Ascending aorta (tissue), 2 donors: ENCODE measurements around the gene SNED1. TPM values are rescaled to one million over a fixed set of nuclear protein-coding genes. Genes with fewer than 3 reads are reported as not detected.

ENCODE experiments used
- DNase-seq, 2 donors: peaks; one replicate each; pipeline ENCODE4 v3.0.0-alpha.2; 2019; ENCODE audit warnings: low spot score in 2 of 2
- H3K27ac ChIP-seq, 2 donors: fragments of 200-600 bp; sonication (generic); one replicate each; pipeline ENCODE4 v1.5.1; 2016 to 2017; ENCODE audit warnings: mild to moderate bottlenecking in 1 of 2
- H3K27me3 ChIP-seq: fragments of 200-600 bp; sonication (generic); one replicate; pipeline ENCODE4 v1.5.1; 2017
- H3K36me3 ChIP-seq, 2 donors: fragments of 200-600 bp; sonication (generic); one replicate each; pipeline ENCODE4 v1.5.1; 2016
- H3K4me1 ChIP-seq, 2 donors: fragments of 200-600 bp; sonication (generic); one replicate each; pipeline ENCODE4 v1.5.1; 2016 to 2017; ENCODE audit warnings: mild to moderate bottlenecking in 1 of 2
- H3K4me3 ChIP-seq, 2 donors: fragments of 200-600 bp; sonication (generic); one replicate each; pipeline ENCODE4 v1.5.1; 2016 to 2017; ENCODE audit warnings: mild to moderate bottlenecking in 1 of 2
- H3K9me3 ChIP-seq, 2 donors: fragments of 200-600 bp; sonication (generic); one replicate each; pipeline ENCODE4 v1.5.1; 2016
- intact Hi-C: fragments of 100-400 bp; cut with DNase I; formaldehyde crosslinking; loops from one replicate; pipeline ENCODE4 v1.15.1; 2023
- total RNA-seq: library from RNA; depleted of rRNA; stranded (reverse); fragments of >200 nt; gene quantifications from one replicate; pipeline ENCODE4 v1.1.0, GENCODE V29; 2016
- TF ChIP-seq, protein P1 (sequence below), 3 experiments: fragments of 200-600 bp in 2 of 3; fragments of 450-650 bp in 1 of 3; sonication (generic) in 2 of 3; IDR thresholded peaks; one replicate each; pipeline ENCODE4 v1.5.1; 2016 to 2019; ENCODE audit warnings: antibody characterized with exemption in 3 of 3, mild to moderate bottlenecking in 1 of 3, moderate library complexity in 1 of 3

The SNED1 gene
- total RNA-seq, 1 donor from 2014 or later: 84.3 TPM

DNA sequence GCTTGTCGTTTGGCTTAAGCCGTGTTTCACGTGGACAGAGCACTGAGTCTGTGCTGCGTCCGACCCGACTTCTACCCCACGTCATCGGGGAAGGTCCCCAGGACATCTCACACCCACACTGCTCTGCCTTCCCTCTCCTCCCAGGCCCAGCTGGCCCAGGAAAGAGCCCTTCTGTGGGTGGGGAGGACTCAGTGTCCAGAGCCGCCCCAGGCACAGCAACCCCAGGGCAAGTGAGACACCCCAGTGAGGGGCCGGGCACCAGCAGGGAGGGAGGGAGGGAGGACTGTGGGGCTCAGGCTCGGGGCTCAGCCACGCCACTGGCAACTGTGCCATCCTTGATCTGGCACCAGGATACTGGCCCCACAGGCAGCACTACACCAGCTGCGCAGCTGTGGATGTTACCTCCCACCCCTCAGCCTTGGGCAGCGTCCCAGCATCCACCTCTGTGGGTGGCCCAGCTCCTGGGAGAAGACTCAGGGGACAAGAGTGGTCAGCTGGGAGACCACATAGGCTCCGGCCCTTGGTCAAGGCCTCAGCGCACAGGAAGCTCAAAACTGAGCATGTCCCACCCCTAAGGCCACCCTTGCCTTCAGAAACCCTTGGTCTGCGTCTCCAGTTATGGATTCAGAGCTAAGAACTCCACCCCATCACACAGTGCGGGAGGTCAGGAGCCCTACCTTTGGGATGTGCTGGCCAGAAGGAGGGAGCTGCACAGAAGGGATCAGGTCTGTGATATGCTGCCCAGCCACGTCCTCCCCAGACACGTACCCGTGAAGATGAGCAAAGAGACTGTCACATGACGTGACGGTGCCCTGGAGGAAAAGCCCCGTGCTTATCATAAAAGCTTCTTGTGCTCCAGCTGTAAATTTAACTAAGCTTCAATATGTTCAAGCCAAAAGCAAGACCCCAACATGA is 139.1 kb downstream of the SNED1 start:
- DNase-seq: no peak
- Histone ChIP-seq H3K4me3 (no peak overlapping the region), H3K36me3 (no peaks in the 10 kb centered on the region), H3K27ac (no peak overlapping the region), H3K4me1 (no peaks in the 10 kb centered on the region), H3K27me3 (no peaks in the 10 kb centered on the region), H3K9me3 (no peaks in the 10 kb centered on the region)
- intact Hi-C loops: no loop called here
- TF ChIP-seq, protein P1, sequence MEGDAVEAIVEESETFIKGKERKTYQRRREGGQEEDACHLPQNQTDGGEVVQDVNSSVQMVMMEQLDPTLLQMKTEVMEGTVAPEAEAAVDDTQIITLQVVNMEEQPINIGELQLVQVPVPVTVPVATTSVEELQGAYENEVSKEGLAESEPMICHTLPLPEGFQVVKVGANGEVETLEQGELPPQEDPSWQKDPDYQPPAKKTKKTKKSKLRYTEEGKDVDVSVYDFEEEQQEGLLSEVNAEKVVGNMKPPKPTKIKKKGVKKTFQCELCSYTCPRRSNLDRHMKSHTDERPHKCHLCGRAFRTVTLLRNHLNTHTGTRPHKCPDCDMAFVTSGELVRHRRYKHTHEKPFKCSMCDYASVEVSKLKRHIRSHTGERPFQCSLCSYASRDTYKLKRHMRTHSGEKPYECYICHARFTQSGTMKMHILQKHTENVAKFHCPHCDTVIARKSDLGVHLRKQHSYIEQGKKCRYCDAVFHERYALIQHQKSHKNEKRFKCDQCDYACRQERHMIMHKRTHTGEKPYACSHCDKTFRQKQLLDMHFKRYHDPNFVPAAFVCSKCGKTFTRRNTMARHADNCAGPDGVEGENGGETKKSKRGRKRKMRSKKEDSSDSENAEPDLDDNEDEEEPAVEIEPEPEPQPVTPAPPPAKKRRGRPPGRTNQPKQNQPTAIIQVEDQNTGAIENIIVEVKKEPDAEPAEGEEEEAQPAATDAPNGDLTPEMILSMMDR (IDR thresholded peaks at IDR 0.05): no peak

DNA sequence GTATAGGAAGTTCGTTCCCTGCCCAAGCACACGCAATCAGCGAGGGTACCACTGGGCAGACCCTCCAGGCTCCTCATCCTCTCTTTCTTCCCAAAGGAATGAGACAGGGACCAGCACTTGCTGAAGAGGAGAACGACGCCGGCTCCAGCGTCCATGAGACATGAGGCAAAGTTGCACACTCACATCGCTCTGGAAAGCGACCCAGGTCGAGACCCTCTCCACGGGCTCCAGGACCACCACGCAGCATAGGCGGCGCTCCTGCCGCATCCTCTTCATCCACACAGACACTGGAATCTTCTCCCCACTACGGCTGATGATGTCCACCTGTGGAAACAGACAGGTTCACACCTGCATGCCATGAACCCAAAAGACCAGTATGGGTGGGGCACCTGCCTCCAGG is 140.1 kb downstream of the SNED1 start:
- no peaks in the 10 kb centered on the region for H3K27me3 ChIP-seq
- H3K36me3 ChIP-seq: no peaks in the 10 kb centered on the region
- DNase-seq: no peak
- H3K9me3 ChIP-seq: no peaks in the 10 kb centered on the region
- H3K4me1 ChIP-seq: no peaks in the 10 kb centered on the region
- no peak overlapping the region for H3K4me3 ChIP-seq
- no peak overlapping the region for H3K27ac ChIP-seq
- TF ChIP-seq, protein P1 (IDR thresholded peaks at IDR 0.05): no peak
- intact Hi-C loops: no loop called here

DNA sequence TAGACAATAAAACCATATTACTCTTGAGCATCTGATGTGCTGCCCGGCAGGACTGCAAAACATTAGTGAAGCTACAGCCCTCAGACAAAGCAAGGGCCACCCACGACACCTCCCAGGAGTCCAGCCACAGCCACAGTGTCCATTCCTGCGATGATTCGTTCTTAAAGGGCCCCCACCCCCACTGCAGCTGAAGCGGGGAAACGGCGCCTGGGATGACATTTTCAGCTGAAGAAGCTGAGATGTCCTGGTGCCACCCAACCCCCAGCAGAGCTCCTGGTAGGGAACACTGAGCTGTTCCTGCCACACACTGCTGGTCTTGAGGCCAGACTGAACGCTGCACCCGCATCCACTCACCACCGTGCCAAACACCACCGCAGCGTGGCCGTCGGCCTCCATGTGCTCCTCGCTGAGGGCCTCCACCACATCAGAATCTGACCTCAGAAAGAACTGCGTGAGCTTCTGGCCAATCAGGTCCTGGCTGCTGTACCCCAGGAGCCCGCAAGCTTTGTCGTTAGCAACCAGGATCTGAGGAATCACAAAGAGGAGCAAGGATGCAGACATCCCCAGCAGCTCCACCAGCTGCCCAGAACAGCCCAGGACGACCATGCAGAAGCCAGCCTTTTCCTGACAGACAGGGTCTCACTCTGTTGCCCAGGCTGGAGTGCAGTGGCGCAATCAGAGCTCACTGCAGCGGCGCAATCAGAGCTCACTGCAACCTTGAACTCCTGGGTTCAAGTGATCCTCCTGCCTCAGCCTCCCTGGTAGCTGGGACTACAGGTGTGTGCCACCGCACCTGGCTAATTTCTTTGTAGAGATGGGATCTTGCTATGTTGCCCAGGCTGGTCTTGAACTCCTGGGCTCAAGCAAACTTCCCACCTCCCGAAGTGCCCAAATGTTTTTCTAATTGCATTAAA is 141.4 kb downstream of the SNED1 start:
- H3K27ac ChIP-seq: no peak overlapping the region
- no peak overlapping the region for H3K4me3 ChIP-seq
- no peaks in the 10 kb centered on the region for H3K27me3 ChIP-seq
- H3K4me1 ChIP-seq: no peaks in the 10 kb centered on the region
- no peaks in the 10 kb centered on the region for H3K36me3 ChIP-seq
- TF ChIP-seq, protein P1 (IDR thresholded peaks at IDR 0.05): no peak
- intact Hi-C loops: loop anchor here (10.0 kb wide), 1 partner anchor 575 kb away; the partner anchor contains the start of genes DUSP28 and RNPEPL1
- no peaks in the 10 kb centered on the region for H3K9me3 ChIP-seq
- DNase-seq: no peak

DNA sequence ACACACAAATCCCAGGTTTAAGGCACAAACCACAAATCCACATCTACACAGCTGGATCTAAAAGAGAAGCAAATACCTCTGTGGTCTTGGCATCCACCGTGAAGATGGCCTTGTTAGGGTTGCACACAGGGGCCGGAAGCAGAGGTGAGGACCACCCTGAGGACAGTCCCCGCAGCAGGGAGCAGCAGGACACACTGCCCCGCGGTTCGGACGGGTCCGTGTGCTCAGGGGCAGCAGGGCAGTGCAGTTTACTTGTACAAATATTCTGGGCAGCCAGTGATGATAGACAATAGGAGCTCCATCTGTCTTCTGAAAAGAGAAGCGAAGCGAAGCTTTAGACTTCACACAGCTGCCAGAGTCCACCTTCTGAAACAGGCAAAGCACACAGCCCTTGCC is 142.0 kb downstream of the SNED1 start:
- TF ChIP-seq, protein P1 (IDR thresholded peaks at IDR 0.05): no peak
- no peak for DNase-seq
- intact Hi-C loops: loop anchor here (10.0 kb wide), 1 partner anchor 576 kb away; the partner anchor contains the start of genes DUSP28 and RNPEPL1
- no peaks in the 10 kb centered on the region for H3K36me3 ChIP-seq
- H3K4me3 ChIP-seq: no peak overlapping the region
- no peaks in the 10 kb centered on the region for H3K4me1 ChIP-seq
- H3K27me3 ChIP-seq: no peaks in the 10 kb centered on the region
- H3K27ac ChIP-seq: no peak overlapping the region
- H3K9me3 ChIP-seq: no peaks in the 10 kb centered on the region

DNA sequence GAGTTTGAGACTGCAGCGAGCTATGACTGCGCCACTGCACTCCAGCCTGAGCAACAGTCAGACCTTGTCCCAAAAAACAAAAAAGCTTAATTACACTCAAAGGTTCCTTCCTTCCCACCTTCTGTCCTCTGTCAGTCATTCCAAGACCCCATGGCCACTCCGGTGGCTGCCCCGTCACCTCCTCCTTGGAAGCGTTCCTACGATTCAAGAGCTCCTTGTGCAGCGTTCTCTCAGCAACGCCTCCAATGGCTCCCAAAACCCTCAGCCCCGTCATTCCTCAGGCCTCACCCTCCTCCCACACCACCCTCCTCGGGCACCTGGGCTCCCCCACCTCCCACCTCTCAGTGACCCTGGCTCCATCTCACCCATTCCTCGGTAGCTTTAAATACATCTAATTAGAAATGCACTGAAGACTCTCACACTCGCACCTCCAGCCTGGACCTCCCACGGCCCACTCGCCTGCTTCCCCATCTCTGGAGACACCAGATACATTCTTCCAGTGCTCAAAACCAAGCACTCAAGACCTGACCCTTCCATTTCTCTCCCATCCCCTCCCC is 142.9 kb downstream of the SNED1 start:
- H3K4me3 ChIP-seq: no peak overlapping the region
- H3K9me3 ChIP-seq: no peaks in the 10 kb centered on the region
- TF ChIP-seq, protein P1 (IDR thresholded peaks at IDR 0.05): no peak
- intact Hi-C loops: loop anchor here (10.0 kb wide), 1 partner anchor 576 kb away; the partner anchor contains the start of genes DUSP28 and RNPEPL1
- no peaks in the 10 kb centered on the region for H3K27me3 ChIP-seq
- no peak for DNase-seq
- H3K36me3 ChIP-seq: no peaks in the 10 kb centered on the region
- H3K4me1 ChIP-seq: no peaks in the 10 kb centered on the region
- no peak overlapping the region for H3K27ac ChIP-seq
